Measurements from ENCODE around the gene HCFC1R1.

Gene HCFC1R1

GRCh38 chr16:3065069-3065741 is 41.5 kb upstream of the HCFC1R1 start, which contains the start of gene IL32:
IL32 (plus strand) TSS chr16:3065640; CDS start chr16:3065812, 172 bp downstream.
- Histone ChIP-seq H4K20me1 (no peaks in the 10 kb centered on the region), H3K9ac (no peak within 1 kb of the TSS), H3K4me2 (no peak within 1 kb of the TSS), H3K27ac (peak within 1 kb of the TSS; percentile 2; the same call in 1 of the 2 replicates), H3K36me3 (no peaks in the 10 kb centered on the region), H3K4me3 (no peak within 1 kb of the TSS), H3K9me3 (no peaks in the 10 kb centered on the region), H3K4me1 (peaks cover 27% of the 10 kb centered on the region), H3K27me3 (no peaks in the 10 kb centered on the region)
- TF ChIP-seq Cebpa-rat (IDR thresholded peaks at IDR 0.05) = no peak

DNA sequence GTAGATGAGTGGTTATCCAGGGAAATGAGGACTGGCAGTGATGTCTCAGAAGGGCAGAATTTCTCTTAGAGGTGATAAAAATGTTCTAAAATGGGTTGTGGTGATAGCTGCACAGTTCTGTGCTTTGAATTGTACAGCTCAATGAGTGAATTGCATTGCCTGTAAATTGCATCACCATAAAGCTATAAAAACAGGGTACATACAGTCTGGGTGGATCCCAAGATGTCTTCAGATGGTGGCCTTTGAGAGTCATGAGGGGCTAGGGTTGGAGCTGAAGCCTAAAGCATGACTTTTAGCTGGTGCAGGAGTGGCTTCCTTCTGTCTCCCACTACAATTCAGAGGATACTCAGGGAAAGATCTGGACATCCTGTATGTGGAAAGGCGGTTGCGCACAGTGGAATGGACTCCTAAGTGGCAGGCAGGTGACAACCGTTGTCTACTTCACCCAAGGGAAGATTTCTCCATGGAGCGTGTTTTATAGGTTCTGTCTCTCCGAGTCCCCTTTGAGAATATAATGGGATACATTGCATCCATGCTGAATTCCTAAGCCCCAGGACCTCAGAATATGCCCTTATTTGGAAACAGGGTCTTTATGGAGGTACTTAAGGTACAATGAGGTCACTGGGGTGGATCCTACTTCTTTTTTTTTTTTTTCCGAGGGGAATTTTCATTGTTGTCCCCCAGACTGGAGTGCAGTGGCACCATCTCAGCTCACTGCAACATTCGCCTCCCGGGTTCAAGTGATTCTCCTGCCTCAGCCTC is 40.1 kb upstream of the HCFC1R1 start:
- H3K4me3 ChIP-seq = no peak overlapping the region
- peaks cover 35% of the 10 kb centered on the region for H3K4me1 ChIP-seq
- no peak overlapping the region for H3K4me2 ChIP-seq
- no peak overlapping the region for H3K9ac ChIP-seq
- TF ChIP-seq Cebpa-rat (IDR thresholded peaks at IDR 0.05) = no peak
- H4K20me1 ChIP-seq = no peaks in the 10 kb centered on the region
- H3K27ac ChIP-seq = no peak overlapping the region
- no peaks in the 10 kb centered on the region for H3K36me3 ChIP-seq
- no peaks in the 10 kb centered on the region for H3K9me3 ChIP-seq
- H3K27me3 ChIP-seq = no peaks in the 10 kb centered on the region

GRCh38 chr16:3062553-3062952 is 38.8 kb upstream of the HCFC1R1 start:
- Histone ChIP-seq H3K4me2 (no peak overlapping the region), H3K9me3 (no peaks in the 10 kb centered on the region), H3K4me3 (no peak overlapping the region), H3K27me3 (no peaks in the 10 kb centered on the region), H3K9ac (no peak overlapping the region), H3K36me3 (no peaks in the 10 kb centered on the region), H3K27ac (no peak overlapping the region), H4K20me1 (peaks cover 9% of the 10 kb centered on the region; the same call in 1 of the 2 replicates), H3K4me1 (peaks cover 35% of the 10 kb centered on the region)
- TF ChIP-seq Cebpa-rat (IDR thresholded peaks at IDR 0.05) = no peak

- no peaks in the 10 kb centered on the region for H3K9me3 ChIP-seq
- no peak overlapping the region for H3K27ac ChIP-seq
- H3K4me1 ChIP-seq = peaks cover 49% of the 10 kb centered on the region
- peaks cover 3% of the 10 kb centered on the region; the same call in 1 of the 2 replicates for H3K36me3 ChIP-seq
- H3K4me2 ChIP-seq = peak overlapping the region; percentile 99; the same call in 1 of the 2 replicates
- H3K9ac ChIP-seq = no peak overlapping the region
- no peak for TF ChIP-seq Cebpa-rat (IDR thresholded peaks at IDR 0.05)
- H3K4me3 ChIP-seq = no peak overlapping the region
- H3K27me3 ChIP-seq = no peaks in the 10 kb centered on the region
- H4K20me1 ChIP-seq = peaks cover 19% of the 10 kb centered on the region; the same call in 1 of the 2 replicates
Measured at GRCh38 chr16:3060339-3061127, 36.8 kb upstream of the HCFC1R1 start.

- no peaks in the 10 kb centered on the region for H3K9me3 ChIP-seq
- peak overlapping the region; percentile 87 for H3K4me3 ChIP-seq
- no peaks in the 10 kb centered on the region for H3K27me3 ChIP-seq
- H3K4me2 ChIP-seq = peak overlapping the region; percentile 99
- H3K27ac ChIP-seq = peak overlapping the region; percentile 94
- peaks cover 20% of the 10 kb centered on the region; the same call in 1 of the 2 replicates for H4K20me1 ChIP-seq
- TF ChIP-seq Cebpa-rat (IDR thresholded peaks at IDR 0.05) = no peak
- peaks cover 49% of the 10 kb centered on the region for H3K4me1 ChIP-seq
- H3K36me3 ChIP-seq = peaks cover 3% of the 10 kb centered on the region; the same call in 1 of the 2 replicates
- peak overlapping the region; percentile 94 for H3K9ac ChIP-seq
Measured at GRCh38 chr16:3059723-3060242, 36.0 kb upstream of the HCFC1R1 start.

GRCh38 chr16:3059041-3059722 is 35.4 kb upstream of the HCFC1R1 start:
- Histone ChIP-seq H3K27ac (peak overlapping the region; percentile 94), H3K4me2 (peak overlapping the region; percentile 99)

DNA sequence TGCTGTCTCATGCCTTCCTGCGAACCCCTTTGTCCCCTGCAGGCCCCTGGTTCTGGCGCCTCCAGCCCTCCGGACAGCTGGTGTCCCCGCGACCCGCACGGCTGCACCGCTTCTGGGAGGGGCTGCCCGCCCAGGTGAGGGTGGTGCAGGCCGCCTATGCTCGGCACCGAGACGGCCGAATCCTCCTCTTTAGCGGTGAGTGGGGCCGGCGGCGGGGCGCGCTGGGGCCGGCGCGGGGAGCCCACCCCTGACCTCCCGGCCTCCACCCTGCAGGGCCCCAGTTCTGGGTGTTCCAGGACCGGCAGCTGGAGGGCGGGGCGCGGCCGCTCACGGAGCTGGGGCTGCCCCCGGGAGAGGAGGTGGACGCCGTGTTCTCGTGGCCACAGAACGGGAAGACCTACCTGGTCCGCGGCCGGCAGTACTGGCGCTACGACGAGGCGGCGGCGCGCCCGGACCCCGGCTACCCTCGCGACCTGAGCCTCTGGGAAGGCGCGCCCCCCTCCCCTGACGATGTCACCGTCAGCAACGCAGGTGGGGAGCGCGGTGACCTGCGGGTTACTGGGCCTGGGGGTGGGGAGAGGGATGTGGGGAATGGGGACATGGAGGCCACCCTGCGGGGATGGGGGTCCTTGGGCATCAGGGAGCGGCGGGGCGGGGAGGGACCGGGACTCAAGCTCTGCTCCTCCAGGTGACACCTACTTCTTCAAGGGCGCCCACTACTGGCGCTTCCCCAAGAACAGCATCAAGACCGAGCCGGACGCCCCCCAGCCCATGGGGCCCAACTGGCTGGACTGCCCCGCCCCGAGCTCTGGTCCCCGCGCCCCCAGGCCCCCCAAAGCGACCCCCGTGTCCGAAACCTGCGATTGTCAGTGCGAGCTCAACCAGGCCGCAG is 34.6 kb upstream of the HCFC1R1 start:
- no peaks in the 10 kb centered on the region for H3K9me3 ChIP-seq
- no peaks in the 10 kb centered on the region for H3K27me3 ChIP-seq
- TF ChIP-seq Cebpa-rat (IDR thresholded peaks at IDR 0.05) = no peak
- peak overlapping the region; percentile 87 for H3K4me3 ChIP-seq
- H3K36me3 ChIP-seq = peaks cover 9% of the 10 kb centered on the region
- peaks cover 29% of the 10 kb centered on the region; the same call in 1 of the 2 replicates for H4K20me1 ChIP-seq
- peaks cover 62% of the 10 kb centered on the region for H3K4me1 ChIP-seq
- H3K27ac ChIP-seq = peak overlapping the region; percentile 94
- peak overlapping the region; percentile 99 for H3K4me2 ChIP-seq
- H3K9ac ChIP-seq = peak overlapping the region; percentile 94

More at GRCh38 chr16:3059041-3059722, 35.4 kb upstream of the HCFC1R1 start:
- Histone ChIP-seq H3K27me3 (no peaks in the 10 kb centered on the region), H3K9me3 (no peaks in the 10 kb centered on the region), H4K20me1 (peaks cover 26% of the 10 kb centered on the region; the same call in 1 of the 2 replicates), H3K4me3 (peak overlapping the region; percentile 87), H3K4me1 (peaks cover 54% of the 10 kb centered on the region), H3K9ac (peak overlapping the region; percentile 94), H3K36me3 (peaks cover 4% of the 10 kb centered on the region; the same call in 1 of the 2 replicates)
- TF ChIP-seq Cebpa-rat (IDR thresholded peaks at IDR 0.05) = no peak

All from BLaER1 (cell line).